WTC11 (cell line): Measurements from ENCODE around the gene MBP. TPM values are rescaled to one million over a fixed set of nuclear protein-coding genes. Genes with fewer than 3 reads are reported as not detected.

Experiments used
- ATAC-seq: fragments of 200-7000 bp; cut with Tn5 transposase; 2 replicates; pipeline ENCODE4 v1.10.0; 2021; ENCODE audit warnings: mild to moderate bottlenecking, moderate library complexity
- CTCF ChIA-PET: fragments of 300-600 bp; sonication (Branson Sonifier 250); formaldehyde crosslinking; loops from one replicate; lab custom pipeline; 2021; ENCODE audit warnings: antibody characterized with exemption; lab: Charles Lee
- POLR2A ChIA-PET: fragments of 350-600 bp; sonication (Branson Sonifier 250); formaldehyde crosslinking; loops from one replicate; lab custom pipeline; 2021; ENCODE audit warnings: antibody characterized with exemption; lab: Charles Lee
- DNase-seq: peaks from one replicate; pipeline ENCODE4 v3.0.0; 2021; ENCODE audit warnings: low spot score
- H3K27ac Mint-ChIP-seq: 2 replicates; pipeline ENCODE4 v1.8.0; 2021; ENCODE audit warnings: mixed read lengths
- H3K27me3 Mint-ChIP-seq: 2 replicates; pipeline ENCODE4 v1.8.0; 2021; ENCODE audit warnings: low read depth, mild to moderate bottlenecking, moderate library complexity, mixed read lengths
- H3K36me3 Mint-ChIP-seq: 2 replicates; pipeline ENCODE4 v1.8.0; 2021; ENCODE audit warnings: mixed read lengths
- H3K4me1 Mint-ChIP-seq: 2 replicates; pipeline ENCODE4 v1.8.0; 2022; ENCODE audit warnings: mixed read lengths
- H3K4me3 Mint-ChIP-seq: 2 replicates; pipeline ENCODE4 v1.8.0; 2021; ENCODE audit warnings: mild to moderate bottlenecking, moderate library complexity, mixed read lengths
- H3K9me3 Mint-ChIP-seq: 2 replicates; pipeline ENCODE4 v1.8.0; 2021; ENCODE audit warnings: mixed read lengths
- AR ChIP-seq: fragments of 250-450 bp; sonication (Bioruptor Pico); IDR thresholded peaks from 2 replicates; pipeline ENCODE4 v1.9.0; 2021; ENCODE audit warnings: mild to moderate bottlenecking
- ARID4B ChIP-seq: sonication (generic); formaldehyde crosslinking; IDR thresholded peaks from 2 replicates; pipeline ENCODE4 v1.8.0; 2023; ENCODE audit warnings: missing genetic modification reagents, mild to moderate bottlenecking, borderline replicate concordance
- CREM ChIP-seq: sonication (generic); formaldehyde crosslinking; IDR thresholded peaks from 2 replicates; pipeline ENCODE4 v1.8.1; 2022; ENCODE audit warnings: mild to moderate bottlenecking, missing genetic modification reagents, moderate library complexity
- ERG ChIP-seq: fragments of 250-450 bp; sonication (Bioruptor Pico); IDR thresholded peaks from 2 replicates; pipeline ENCODE4 v1.8.0; 2021; ENCODE audit warnings: mild to moderate bottlenecking
- ESRRA ChIP-seq: sonication (generic); formaldehyde crosslinking; IDR thresholded peaks from 2 replicates; pipeline ENCODE4 v1.8.1; 2022; ENCODE audit warnings: mild to moderate bottlenecking, missing genetic modification reagents, borderline replicate concordance
- GTF2I ChIP-seq: fragments of 250-450 bp; sonication (Bioruptor Pico); conservative IDR thresholded peaks from 2 replicates; pipeline ENCODE4 v1.4.0; 2021; ENCODE audit warnings: mild to moderate bottlenecking
- HMGXB4 ChIP-seq: sonication (generic); formaldehyde crosslinking; IDR thresholded peaks from 2 replicates; pipeline ENCODE4 v1.8.1; 2023; ENCODE audit warnings: mild to moderate bottlenecking, moderate library complexity, missing genetic modification reagents
- IRF2 ChIP-seq: sonication (generic); formaldehyde crosslinking; IDR thresholded peaks from 2 replicates; pipeline ENCODE4 v1.8.0; 2022; ENCODE audit warnings: low read depth, missing genetic modification reagents, borderline replicate concordance
- JAZF1 ChIP-seq: fragments of 250-450 bp; sonication (Bioruptor Pico); IDR thresholded peaks from 2 replicates; pipeline ENCODE4 v1.9.0; 2021; ENCODE audit warnings: moderate library complexity, mild to moderate bottlenecking, inconsistent platforms
- JUN ChIP-seq: sonication (generic); formaldehyde crosslinking; IDR thresholded peaks from 2 replicates; pipeline ENCODE4 v1.8.0; 2023; ENCODE audit warnings: mild to moderate bottlenecking, missing genetic modification reagents
- MXD4 ChIP-seq: fragments of 250-450 bp; sonication (Bioruptor Pico); IDR thresholded peaks from 2 replicates; pipeline ENCODE4 v1.8.0; 2021; ENCODE audit warnings: mild to moderate bottlenecking, moderate library complexity, borderline replicate concordance
- SMAD3 ChIP-seq: sonication (generic); formaldehyde crosslinking; IDR thresholded peaks from 2 replicates; pipeline ENCODE4 v1.8.0; 2022; ENCODE audit warnings: missing genetic modification reagents, mild to moderate bottlenecking, borderline replicate concordance
- TEAD1 ChIP-seq: sonication (generic); formaldehyde crosslinking; IDR thresholded peaks from 2 replicates; pipeline ENCODE4 v1.8.0; 2022; ENCODE audit warnings: mild to moderate bottlenecking, missing genetic modification reagents
- TP53 ChIP-seq: sonication (generic); formaldehyde crosslinking; IDR thresholded peaks from 2 replicates; pipeline ENCODE4 v1.8.1; 2023; ENCODE audit warnings: mild to moderate bottlenecking, missing genetic modification reagents
- ZMAT4 ChIP-seq: fragments of 250-450 bp; sonication (Bioruptor Pico); IDR thresholded peaks from 2 replicates; pipeline ENCODE4 v1.9.0; 2021; ENCODE audit warnings: mild to moderate bottlenecking
- ZNF281 ChIP-seq: sonication (generic); formaldehyde crosslinking; IDR thresholded peaks from 2 replicates; pipeline ENCODE4 v1.8.0; 2023; ENCODE audit warnings: mild to moderate bottlenecking, missing genetic modification reagents
- ZNF423 ChIP-seq: fragments of 250-450 bp; sonication (Bioruptor Pico); IDR thresholded peaks from 2 replicates; pipeline ENCODE4 v2.1.2; 2022; ENCODE audit warnings: mild to moderate bottlenecking, moderate library complexity
- total RNA-seq: library from RNA; stranded (reverse); gene quantifications from 3 replicates; pipeline ENCODE4 v1.2.3, GENCODE V29; 2021

The MBP gene
- total RNA-seq, 1 experiment from 2014 or later = 19.6 TPM

GRCh38 chr18:77033575-77033974 is 99.0 kb downstream of the MBP start:
- no peak for ATAC-seq
- Mint-ChIP-seq H3K36me3 (peaks cover 13% of the 10 kb centered on the region), H3K4me1 (no peaks in the 10 kb centered on the region)

More at GRCh38 chr18:77033575-77033974, 99.0 kb downstream of the MBP start:
- no peak for DNase-seq
- no peak overlapping the region for H3K27ac Mint-ChIP-seq
- TF ChIP-seq ERG (CRISPR knock-in tag) = no peak
- no peak for TF ChIP-seq SMAD3 (CRISPR knock-in tag)
- TF ChIP-seq TEAD1 (CRISPR knock-in tag) = no peak
- TF ChIP-seq JUN = no peak
- no peak for TF ChIP-seq ZNF423 (CRISPR knock-in tag)
- no peak for TF ChIP-seq CREM (CRISPR knock-in tag)
- no peak for TF ChIP-seq ZMAT4
- no peak for TF ChIP-seq AR (CRISPR knock-in tag)
- no peak for TF ChIP-seq GTF2I
- no peak for TF ChIP-seq JAZF1 (CRISPR knock-in tag)
- TF ChIP-seq ARID4B (CRISPR knock-in tag) = no peak
- TF ChIP-seq IRF2 = no peak
- no peak for TF ChIP-seq ESRRA (CRISPR knock-in tag)
- TF ChIP-seq ZNF281 (CRISPR knock-in tag) = no peak
- no peak for TF ChIP-seq MXD4 (CRISPR knock-in tag)
- TF ChIP-seq TP53 = no peak
- no peak for TF ChIP-seq HMGXB4 (CRISPR knock-in tag)
- TF ChIP-seq, all 79 proteins: peak for 0
- Mint-ChIP-seq H3K9me3 (peaks cover 15% of the 10 kb centered on the region), H3K27me3 (no peaks in the 10 kb centered on the region), H3K4me3 (no peak overlapping the region)
- POLR2A ChIA-PET = no interaction called here
- CTCF ChIA-PET = no interaction called here
